Activated CD4-positive, alpha-beta T cell treated with anti-CD3 and anti-CD28 coated beads for 4 hours (primary cell): ENCODE results near the gene UMPS.

Experiments
- DNase-seq, 2 donors: peaks; one replicate each; pipeline ENCODE4 v3.0.0-alpha.2; 2020

Gene UMPS

GRCh38 chr3:124764746-124765145, 34.5 kb downstream of the UMPS start:
- DNase-seq: no peak

- no peak for DNase-seq
These were observed 35.1 kb downstream of the UMPS start for GRCh38 chr3:124765197-124765840.

GRCh38 chr3:124766113-124767095, 36.2 kb downstream of the UMPS start:
- DNase-seq: no peak

GRCh38 chr3:124767264-124767663, 37.0 kb downstream of the UMPS start:
- DNase-seq: no peak

GRCh38 chr3:124767691-124768090, 37.4 kb downstream of the UMPS start:
- DNase-seq: no peak

- no peak for DNase-seq
These were observed 38.6 kb downstream of the UMPS start for GRCh38 chr3:124768812-124769211.

- no peak for DNase-seq
These were observed 39.2 kb downstream of the UMPS start for GRCh38 chr3:124769462-124769861.

- DNase-seq: no peak
These were observed 40.3 kb downstream of the UMPS start for GRCh38 chr3:124770336-124771082.

- DNase-seq: no peak
These were observed 40.8 kb downstream of the UMPS start for GRCh38 chr3:124771083-124771445.

- DNase-seq: no peak
These were observed 42.0 kb downstream of the UMPS start for GRCh38 chr3:124772081-124772831.

GRCh38 chr3:124773351-124774326, 43.4 kb downstream of the UMPS start:
- DNase-seq: no peak

- no peak for DNase-seq
These were observed 44.1 kb downstream of the UMPS start for GRCh38 chr3:124774327-124774718.

- DNase-seq: no peak
These were observed 44.7 kb downstream of the UMPS start for GRCh38 chr3:124774841-124775402.

- DNase-seq: no peak
These were observed 45.6 kb downstream of the UMPS start for GRCh38 chr3:124775877-124776276.

- DNase-seq: no peak
These were observed 46.6 kb downstream of the UMPS start for GRCh38 chr3:124776856-124777255.

GRCh38 chr3:124777762-124778470, 47.7 kb downstream of the UMPS start:
- DNase-seq: no peak

- DNase-seq: no peak
These were observed 48.9 kb downstream of the UMPS start for GRCh38 chr3:124779116-124779515.

- DNase-seq: no peak
These were observed 49.5 kb downstream of the UMPS start for GRCh38 chr3:124779751-124780191.

- DNase-seq: no peak
These were observed 50.1 kb downstream of the UMPS start for GRCh38 chr3:124780356-124780755.

- no peak for DNase-seq
These were observed 50.7 kb downstream of the UMPS start for GRCh38 chr3:124780761-124781475.
